Eye (tissue), 1 donor: ENCODE data around the gene PITX2.
A peak's percentile ranks its signal among the peaks of the same experiment; 100 is the strongest.

ENCODE experiments used
- DNase-seq: peaks from one replicate; pipeline ENCODE4 v3.0.0-alpha.2; 2015

The PITX2 gene

GRCh38 chr4:110636171-110636679, 13.3 kb upstream of the PITX2 start:
- peak; percentile 78 for DNase-seq

GRCh38 chr4:110635163-110635865, 12.4 kb upstream of the PITX2 start:
- peak; percentile 61 for DNase-seq

GRCh38 chr4:110634350-110635162, 11.7 kb upstream of the PITX2 start:
- DNase-seq, result peak; percentile 71

GRCh38 chr4:110633358-110634341, 10.8 kb upstream of the PITX2 start:
- DNase-seq, result peak; percentile 79

GRCh38 chr4:110632506-110633357, 9.9 kb upstream of the PITX2 start:
- DNase-seq, result no peak

- DNase-seq, result peak; percentile 98
These were observed 9.0 kb upstream of the PITX2 start for GRCh38 chr4:110631584-110632505.

GRCh38 chr4:110630688-110631402, 8.0 kb upstream of the PITX2 start:
- DNase-seq, result no peak

GRCh38 chr4:110629780-110630687, 7.2 kb upstream of the PITX2 start:
- peak; percentile 72 for DNase-seq

- peak; percentile 64 for DNase-seq
These were observed 6.4 kb upstream of the PITX2 start for GRCh38 chr4:110629214-110629754.

GRCh38 chr4:110628663-110629213, 5.9 kb upstream of the PITX2 start:
- peak; percentile 78 for DNase-seq

- peak; percentile 64 for DNase-seq
These were observed 5.2 kb upstream of the PITX2 start for GRCh38 chr4:110627977-110628662.

GRCh38 chr4:110626532-110627153, 3.8 kb upstream of the PITX2 start:
- DNase-seq, result peak; percentile 35

GRCh38 chr4:110625576-110626257, 2.8 kb upstream of the PITX2 start:
- peak; percentile 54 for DNase-seq

GRCh38 chr4:110624904-110625494, 2.1 kb upstream of the PITX2 start:
- DNase-seq, result peak; percentile 44

- DNase-seq, result no peak
These were observed 1.5 kb upstream of the PITX2 start for GRCh38 chr4:110624398-110624780.
